IMR-90 (cell line): ENCODE results near the gene CAPN5. TPM values are rescaled to one million over a fixed set of nuclear protein-coding genes. Genes with fewer than 3 reads are reported as not detected.

Experiments used
- ATAC-seq: fragments of 200-7000 bp; cut with Tn5 transposase; 2 replicates; pipeline ENCODE4 v1.9.1; 2020; ENCODE audit warnings: low read depth, mild to moderate bottlenecking, moderate library complexity
- BruUV-seq: library from RNA; stranded (reverse); fragments of 400-500 nt; replicated peaks from 2 replicates; lab custom pipeline; 2021; lab: Mats Ljungman, UMichigan
- CTCF ChIA-PET: fragments of 300-600 bp; formaldehyde crosslinking; extraction: SDS; loops from one replicate; lab custom pipeline; 2021; ENCODE audit warnings: antibody characterized with exemption; lab: Yijun Ruan, JAX
- POLR2A ChIA-PET: fragments of 300-600 bp; sonication (Branson Sonifier 250); formaldehyde crosslinking; loops from one replicate; lab custom pipeline; 2022; ENCODE audit warnings: antibody characterized with exemption; ENCODE audit not compliant: unreplicated experiment; lab: Charles Lee
- DNase-seq: peaks from one replicate; pipeline ENCODE4 v3.0.0; 2013
- H2AFZ ChIP-seq: replicated peaks from 2 replicates; pipeline ENCODE3; 2013; ENCODE audit warnings: low read length, mild to moderate bottlenecking; ENCODE audit not compliant: poor library complexity
- H2AK5ac ChIP-seq: 2 replicates; pipeline ENCODE4 v1.6.1; 2013; ENCODE audit warnings: low read depth, low read length, inconsistent platforms
- H2AK9ac ChIP-seq: replicated peaks from 2 replicates; pipeline ENCODE3; 2013; ENCODE audit warnings: mild to moderate bottlenecking, low read depth, low read length, moderate library complexity; ENCODE audit not compliant: poor library complexity
- H2BK120ac ChIP-seq: 2 replicates; pipeline ENCODE4 v1.6.1; 2013; ENCODE audit warnings: low read depth, low read length, inconsistent platforms
- H2BK15ac ChIP-seq: 3 replicates; pipeline ENCODE4 v1.6.1; 2013; ENCODE audit warnings: low read depth, low read length, inconsistent platforms
- H2BK20ac ChIP-seq: 2 replicates; pipeline ENCODE4 v1.6.1; 2013; ENCODE audit warnings: low read depth, mild to moderate bottlenecking, inconsistent platforms, low read length, moderate library complexity
- H2BK5ac ChIP-seq: 2 replicates; pipeline ENCODE4 v1.6.1; 2013; ENCODE audit warnings: mild to moderate bottlenecking, low read depth, low read length, inconsistent platforms; ENCODE audit not compliant: poor library complexity, severe bottlenecking
- H3K14ac ChIP-seq: replicated peaks from 2 replicates; pipeline ENCODE4 v1.6.1; 2013; ENCODE audit warnings: low read depth, low read length, inconsistent platforms
- H3K18ac ChIP-seq: 2 replicates; pipeline ENCODE4 v1.6.1; 2013; ENCODE audit warnings: low read depth, low read length, control low read depth
- H3K23ac ChIP-seq: 2 replicates; pipeline ENCODE4 v1.6.1; 2013; ENCODE audit warnings: low read depth, low read length, inconsistent platforms
- H3K27ac ChIP-seq: 2 replicates; pipeline ENCODE4 v1.5.1; 2013; ENCODE audit warnings: mild to moderate bottlenecking, control low read depth, low read length; ENCODE audit not compliant: insufficient read depth
- H3K27me3 ChIP-seq: 2 replicates; pipeline ENCODE4 v1.6.1; 2013; ENCODE audit warnings: low read length; ENCODE audit not compliant: control insufficient read depth, insufficient read depth
- H3K36me3 ChIP-seq: 2 replicates; pipeline ENCODE4 v1.6.1; 2013; ENCODE audit warnings: low read length, mixed read lengths; ENCODE audit not compliant: control insufficient read depth, insufficient read depth
- H3K4ac ChIP-seq: 2 replicates; pipeline ENCODE4 v1.6.1; 2013; ENCODE audit warnings: low read depth, low read length, inconsistent platforms
- H3K4me1 ChIP-seq: 2 replicates; pipeline ENCODE4 v1.6.1; 2013; ENCODE audit warnings: low read length, mixed read lengths; ENCODE audit not compliant: control insufficient read depth, insufficient read depth
- H3K4me2 ChIP-seq: 2 replicates; pipeline ENCODE4 v1.6.1; 2013; ENCODE audit warnings: low read depth, mild to moderate bottlenecking, control low read depth, low read length, moderate library complexity
- H3K4me3 ChIP-seq: 2 replicates; pipeline ENCODE4 v1.5.1; 2013; ENCODE audit warnings: low read depth, mild to moderate bottlenecking, control low read depth, low read length, moderate library complexity; ENCODE audit not compliant: insufficient read depth
- H3K56ac ChIP-seq: 2 replicates; pipeline ENCODE4 v1.6.1; 2013; ENCODE audit warnings: low read length, inconsistent platforms; ENCODE audit not compliant: insufficient read depth; ENCODE audit errors: extremely low read depth
- H3K79me1 ChIP-seq, 2 experiments: 2 replicates each; pipeline ENCODE4 v1.6.1; 2013; ENCODE audit warnings: low read length in 2 of 2, inconsistent platforms in 1 of 2, low read depth in 1 of 2
- H3K9ac ChIP-seq: 2 replicates; pipeline ENCODE4 v1.6.1; 2013; ENCODE audit warnings: low read depth, low read length, control low read depth
- H3K9me1 ChIP-seq: 2 replicates; pipeline ENCODE4 v1.6.1; 2013; ENCODE audit warnings: low read length, inconsistent platforms; ENCODE audit not compliant: insufficient read depth
- H3K9me3 ChIP-seq: 2 replicates; pipeline ENCODE4 v1.6.1; 2013; ENCODE audit warnings: low read length; ENCODE audit not compliant: control insufficient read depth, insufficient read depth
- H4K20me1 ChIP-seq: 2 replicates; pipeline ENCODE4 v1.6.1; 2013; ENCODE audit warnings: low read length, inconsistent platforms; ENCODE audit not compliant: insufficient read depth
- H4K5ac ChIP-seq: 2 replicates; pipeline ENCODE4 v1.6.1; 2013; ENCODE audit warnings: mild to moderate bottlenecking, low read depth, low read length, control low read depth
- H4K8ac ChIP-seq, 2 experiments: 2 replicates each; pipeline ENCODE4 v1.6.1; 2013; ENCODE audit warnings: low read depth in 2 of 2, low read length in 2 of 2, control low read depth in 1 of 2, inconsistent platforms in 1 of 2
- H4K91ac ChIP-seq: 2 replicates; pipeline ENCODE4 v1.6.1; 2013; ENCODE audit warnings: low read depth, low read length, inconsistent platforms; ENCODE audit not compliant: insufficient read depth
- CHD1 ChIP-seq: IDR thresholded peaks from 2 replicates; pipeline ENCODE4 v1.6.1; 2012; ENCODE audit warnings: low read depth, low read length, improper control_type of control experiment
- SMC3 ChIP-seq: fragments of 150-350 bp; IDR thresholded peaks from 2 replicates; pipeline ENCODE4 v1.6.1; 2016; ENCODE audit warnings: low read depth, mild to moderate bottlenecking, antibody characterized with exemption, low read length, moderate library complexity
- WGBS, 2 experiments: methylation state at CpG; one replicate each; pipeline versions ENCODE4 v1.1.5 to v1.1.7; 2013; ENCODE audit warnings: missing lambda C conversion rate in 2 of 2; ENCODE audit not compliant: insufficient read length in 1 of 2; ENCODE audit errors: extremely low coverage in 2 of 2; 5-methylcytosine and 5-hydroxymethylcytosine counted together
- dilution Hi-C: fragments of 300-500 bp; cut with HindIII; formaldehyde crosslinking; loops from one replicate; pipeline ENCODE4 v1.14.3; 2018; ENCODE audit warnings: low sequenced_read_pairs; ENCODE audit not compliant: unreplicated experiment
- in situ Hi-C: fragments of 300-500 bp; cut with MboI; formaldehyde crosslinking; loops from 3 replicates; pipeline ENCODE4 v1.14.3; 2019; ENCODE audit warnings: low sequenced_read_pairs, inconsistent platforms, mixed read lengths
- intact Hi-C: fragments of 100-400 bp; cut with micrococcal nuclease; formaldehyde crosslinking; loops from 2 replicates; pipeline ENCODE4 v1.10.0; 2022
- polyA plus RNA-seq, 3 experiments: library from polyadenylated mRNA; depleted of rRNA; stranded (reverse); fragments of >200 nt; gene quantifications; 2 replicates each; pipeline ENCODE4 v1.2.3, GENCODE V29; 2012; ENCODE audit warnings: low replicate concordance in 1 of 3
- total RNA-seq: library from RNA; depleted of rRNA; stranded (reverse); fragments of >200 nt; gene quantifications from 2 replicates; pipeline ENCODE4 v1.2.3, GENCODE V29; 2012
- TF ChIP-seq, protein P1 (sequence below): fragments of 150-350 bp; IDR thresholded peaks from 2 replicates; pipeline ENCODE4 v1.6.1; 2017; ENCODE audit warnings: mild to moderate bottlenecking, antibody characterized with exemption, low read length, low read depth

The CAPN5 gene
- total and polyA plus RNA-seq, 2 of the 4 experiments (the other 2 are of a cell fraction) = 8.1 to 24.0 TPM

DNA sequence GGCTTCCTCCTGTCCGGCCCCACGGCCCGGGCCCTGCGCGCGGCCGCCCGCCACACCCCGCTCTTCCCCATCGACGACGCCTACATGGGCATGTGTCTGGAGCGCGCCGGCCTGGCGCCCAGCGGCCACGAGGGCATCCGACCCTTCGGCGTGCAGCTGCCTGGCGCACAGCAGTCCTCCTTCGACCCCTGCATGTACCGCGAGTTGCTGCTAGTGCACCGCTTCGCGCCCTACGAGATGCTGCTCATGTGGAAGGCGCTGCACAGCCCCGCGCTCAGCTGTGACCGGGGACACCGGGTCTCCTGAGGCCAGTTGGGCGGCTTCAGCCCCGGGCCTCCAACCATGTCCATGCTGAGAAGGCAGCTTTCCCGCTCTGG, 26.4 kb upstream of the CAPN5 start:
- no peak overlapping the region for H2BK5ac ChIP-seq
- H3K9me3 ChIP-seq = no peaks in the 10 kb centered on the region
- no peak overlapping the region for H3K27ac ChIP-seq
- H3K4me2 ChIP-seq = no peak overlapping the region
- peak overlapping the region; percentile 93 for H2AFZ ChIP-seq
- H4K20me1 ChIP-seq = no peaks in the 10 kb centered on the region; the same call in 1 of the 2 replicates
- no peak overlapping the region for H4K8ac ChIP-seq
- H3K14ac ChIP-seq = no peak overlapping the region
- no TSS peak for BruUV-seq
- peaks cover 31% of the 10 kb centered on the region for H3K27me3 ChIP-seq
- no peak overlapping the region for H2AK5ac ChIP-seq
- no peak overlapping the region for H3K4ac ChIP-seq
- H3K4me1 ChIP-seq = peaks cover 3% of the 10 kb centered on the region; the same call in 1 of the 2 replicates
- dilution Hi-C loops (no loop called here), in situ Hi-C loops (loop anchor here (25.0 kb wide), 1 partner anchor 303 kb away; no protein-coding TSS in a partner anchor), intact Hi-C loops (loop anchor here (10.0 kb wide), 2 partner anchors 504 to 574 kb away; no protein-coding TSS in a partner anchor)
- H3K36me3 ChIP-seq = no peaks in the 10 kb centered on the region
- no peak overlapping the region for H2BK120ac ChIP-seq
- H3K23ac ChIP-seq = no peak overlapping the region
- TF ChIP-seq, protein P1, sequence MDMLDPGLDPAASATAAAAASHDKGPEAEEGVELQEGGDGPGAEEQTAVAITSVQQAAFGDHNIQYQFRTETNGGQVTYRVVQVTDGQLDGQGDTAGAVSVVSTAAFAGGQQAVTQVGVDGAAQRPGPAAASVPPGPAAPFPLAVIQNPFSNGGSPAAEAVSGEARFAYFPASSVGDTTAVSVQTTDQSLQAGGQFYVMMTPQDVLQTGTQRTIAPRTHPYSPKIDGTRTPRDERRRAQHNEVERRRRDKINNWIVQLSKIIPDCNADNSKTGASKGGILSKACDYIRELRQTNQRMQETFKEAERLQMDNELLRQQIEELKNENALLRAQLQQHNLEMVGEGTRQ = no peak
- TF ChIP-seq SMC3 (no peak), CHD1 (no peak)
- H2BK15ac ChIP-seq = no peak overlapping the region
- H2AK9ac ChIP-seq = no peak overlapping the region
- H3K56ac ChIP-seq = no peak overlapping the region
- DNase-seq = no peak
- H3K4me3 ChIP-seq = no peak overlapping the region
- H2BK20ac ChIP-seq = no peak overlapping the region
- ATAC-seq = no peak
- no peak overlapping the region for H4K5ac ChIP-seq
- peaks cover under 1% of the 10 kb centered on the region; the same call in 1 of the 2 replicates for H3K9me1 ChIP-seq
- H3K9ac ChIP-seq = no peak overlapping the region
- CTCF ChIA-PET = interaction anchor here (1.8 to 2.6 kb wide), 2 partner anchors 120 to 122 kb away, joined by 4 to 9 read pairs; no protein-coding TSS in a partner anchor
- H4K91ac ChIP-seq = no peak overlapping the region
- H3K79me1 ChIP-seq = no peaks in the 10 kb centered on the region
- WGBS, 2 experiments = 60% methylated on average over 28 of the region's 37 CpGs; no CpG with 5 or more reads in 1 of the 2 experiments
- POLR2A ChIA-PET = no interaction called here
- no peak overlapping the region for H3K18ac ChIP-seq
